ENCODE measurements around the gene SP2. TPM values are rescaled to one million over a fixed set of nuclear protein-coding genes. Genes with fewer than 3 reads are reported as not detected.
A peak's percentile ranks its signal among the peaks of the same experiment; 100 is the strongest.

The SP2 gene
- total RNA-seq, 4 donors from 2014 or later, result 5.1 to 12.6 (median 8.1) TPM

DNA sequence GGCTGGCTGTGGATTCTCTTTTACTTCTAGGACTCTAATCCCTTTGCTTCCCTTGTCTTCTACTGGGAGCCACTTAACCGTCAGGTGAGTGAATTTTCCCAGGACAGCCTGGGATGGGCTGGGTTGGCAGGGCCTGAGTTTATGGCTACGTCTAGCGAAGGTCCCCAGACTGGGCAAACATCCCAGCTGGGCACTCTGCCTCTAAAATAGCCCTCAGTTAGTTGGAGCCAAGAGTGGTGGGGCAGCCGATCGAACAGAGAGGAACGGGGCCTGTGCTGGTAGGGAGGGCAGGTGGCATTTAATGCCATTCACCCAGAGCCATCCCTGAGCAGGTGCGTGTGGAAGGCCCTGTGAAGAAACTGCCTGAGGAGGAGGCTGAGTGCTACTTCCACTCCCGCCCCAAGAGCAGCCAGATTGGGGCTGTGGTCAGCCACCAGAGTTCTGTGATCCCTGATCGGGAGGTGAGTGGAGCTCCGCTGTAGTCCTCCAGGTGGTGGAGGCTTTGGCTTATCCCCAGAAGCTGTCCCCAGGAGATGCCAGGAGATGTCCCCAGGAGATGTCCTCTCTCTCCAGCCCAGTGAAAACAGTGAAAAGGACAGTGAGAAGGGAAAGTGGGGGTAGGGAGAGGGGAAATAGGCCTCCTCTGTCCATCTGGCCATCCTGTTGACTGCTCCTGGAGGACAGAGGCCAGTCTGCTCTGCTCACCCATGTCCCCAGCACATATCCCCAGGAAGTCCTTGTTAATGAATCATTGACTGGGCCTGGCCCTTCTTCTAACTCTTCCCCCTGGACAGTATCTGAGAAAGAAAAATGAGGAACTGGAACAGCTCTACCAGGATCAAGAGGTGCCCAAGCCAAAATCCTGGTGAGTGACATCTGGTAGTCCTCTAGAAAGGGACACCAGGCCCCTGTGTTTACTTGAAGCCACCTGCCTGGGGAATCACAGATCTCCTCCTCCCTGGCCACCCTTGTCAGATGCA lies 49.8 kb downstream of the SP2 start:
- no peak overlapping the region for H3K4me3 ChIP-seq (ENCODE audit: low read depth, poor library complexity, severe bottlenecking)
- intact Hi-C loops (cut with DNase I; ENCODE audit: low total_unique reads), result loop anchor here (2.0 kb wide), 1 partner anchor 97 kb away; no protein-coding TSS in a partner anchor
- 89 to 91% methylated on average over 10 of the region's 10 CpGs for WGBS, 2 donors
- TF ChIP-seq, protein P1, sequence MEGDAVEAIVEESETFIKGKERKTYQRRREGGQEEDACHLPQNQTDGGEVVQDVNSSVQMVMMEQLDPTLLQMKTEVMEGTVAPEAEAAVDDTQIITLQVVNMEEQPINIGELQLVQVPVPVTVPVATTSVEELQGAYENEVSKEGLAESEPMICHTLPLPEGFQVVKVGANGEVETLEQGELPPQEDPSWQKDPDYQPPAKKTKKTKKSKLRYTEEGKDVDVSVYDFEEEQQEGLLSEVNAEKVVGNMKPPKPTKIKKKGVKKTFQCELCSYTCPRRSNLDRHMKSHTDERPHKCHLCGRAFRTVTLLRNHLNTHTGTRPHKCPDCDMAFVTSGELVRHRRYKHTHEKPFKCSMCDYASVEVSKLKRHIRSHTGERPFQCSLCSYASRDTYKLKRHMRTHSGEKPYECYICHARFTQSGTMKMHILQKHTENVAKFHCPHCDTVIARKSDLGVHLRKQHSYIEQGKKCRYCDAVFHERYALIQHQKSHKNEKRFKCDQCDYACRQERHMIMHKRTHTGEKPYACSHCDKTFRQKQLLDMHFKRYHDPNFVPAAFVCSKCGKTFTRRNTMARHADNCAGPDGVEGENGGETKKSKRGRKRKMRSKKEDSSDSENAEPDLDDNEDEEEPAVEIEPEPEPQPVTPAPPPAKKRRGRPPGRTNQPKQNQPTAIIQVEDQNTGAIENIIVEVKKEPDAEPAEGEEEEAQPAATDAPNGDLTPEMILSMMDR (IDR thresholded peaks at IDR 0.05), result no peak
- TF ChIP-seq POLR2A (IDR thresholded peaks at IDR 0.05), result no peak
- no peak for DNase-seq (ENCODE audit: low spot score in 2 of 2)

DNA sequence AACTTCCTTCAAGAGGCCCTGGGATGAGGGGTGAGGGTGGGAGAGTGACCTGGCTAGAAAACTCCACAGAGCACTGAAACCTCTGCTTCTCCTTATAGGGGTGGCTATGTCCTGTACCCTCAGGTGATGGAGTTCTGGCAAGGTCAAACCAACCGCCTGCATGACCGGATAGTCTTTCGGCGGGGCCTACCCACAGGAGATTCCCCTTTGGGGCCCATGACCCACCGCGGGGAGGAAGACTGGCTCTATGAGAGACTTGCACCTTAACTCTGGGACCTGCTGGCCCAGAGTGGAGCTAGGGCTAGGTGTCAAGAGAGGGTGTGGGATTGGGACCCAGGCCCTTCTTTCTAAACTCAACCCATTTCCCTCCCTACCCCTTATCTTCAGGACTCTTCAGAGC lies 50.5 kb downstream of the SP2 start:
- H3K4me3 ChIP-seq (ENCODE audit: low read depth, poor library complexity, severe bottlenecking), result no peak overlapping the region
- DNase-seq (ENCODE audit: low spot score in 2 of 2), result no peak
- intact Hi-C loops (cut with DNase I; ENCODE audit: low total_unique reads), result loop anchor here (2.0 kb wide), 1 partner anchor 98 kb away; no protein-coding TSS in a partner anchor
- TF ChIP-seq, protein P1 (IDR thresholded peaks at IDR 0.05), result no peak
- TF ChIP-seq POLR2A (IDR thresholded peaks at IDR 0.05), result no peak
- 78 to 88% methylated on average over 2 to 6 of the region's 6 CpGs for WGBS, 2 donors

DNA sequence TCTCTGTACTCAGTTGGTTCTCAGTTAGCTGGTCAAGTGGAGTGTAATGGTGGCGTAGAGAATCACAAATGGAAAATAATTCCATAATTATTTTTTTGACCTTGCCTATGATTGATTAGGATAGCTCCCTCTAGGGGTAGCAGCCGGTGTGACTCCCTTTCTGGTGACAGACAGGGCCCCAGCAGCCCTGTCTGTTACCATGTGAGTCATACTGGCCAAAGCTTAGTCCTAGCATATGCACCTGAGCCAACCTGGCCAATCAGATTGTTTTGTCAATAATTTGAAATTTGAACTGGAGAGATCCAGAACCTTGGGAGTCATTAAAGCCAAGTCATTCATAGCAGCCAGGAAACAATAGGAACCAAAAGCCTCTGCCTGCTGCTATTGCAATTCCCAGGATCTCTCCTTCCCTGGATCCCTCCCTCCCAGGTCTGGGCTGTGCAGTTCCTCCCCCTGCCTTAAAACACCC lies 50.9 kb downstream of the SP2 start:
- peak; percentile 66 to 92 for DNase-seq (ENCODE audit: low spot score in 2 of 2)
- no peak overlapping the region for H3K4me3 ChIP-seq (ENCODE audit: low read depth, poor library complexity, severe bottlenecking)
- TF ChIP-seq, protein P1 (IDR thresholded peaks at IDR 0.05), result peak in 1 of 3 donors; percentile 49
- TF ChIP-seq POLR2A (IDR thresholded peaks at IDR 0.05), result no peak
- intact Hi-C loops (cut with DNase I; ENCODE audit: low total_unique reads), result loop anchor here (2.0 kb wide), 1 partner anchor 98 kb away; no protein-coding TSS in a partner anchor
- WGBS, 2 donors, result 9% methylated on average over 2 of the region's 2 CpGs

DNA sequence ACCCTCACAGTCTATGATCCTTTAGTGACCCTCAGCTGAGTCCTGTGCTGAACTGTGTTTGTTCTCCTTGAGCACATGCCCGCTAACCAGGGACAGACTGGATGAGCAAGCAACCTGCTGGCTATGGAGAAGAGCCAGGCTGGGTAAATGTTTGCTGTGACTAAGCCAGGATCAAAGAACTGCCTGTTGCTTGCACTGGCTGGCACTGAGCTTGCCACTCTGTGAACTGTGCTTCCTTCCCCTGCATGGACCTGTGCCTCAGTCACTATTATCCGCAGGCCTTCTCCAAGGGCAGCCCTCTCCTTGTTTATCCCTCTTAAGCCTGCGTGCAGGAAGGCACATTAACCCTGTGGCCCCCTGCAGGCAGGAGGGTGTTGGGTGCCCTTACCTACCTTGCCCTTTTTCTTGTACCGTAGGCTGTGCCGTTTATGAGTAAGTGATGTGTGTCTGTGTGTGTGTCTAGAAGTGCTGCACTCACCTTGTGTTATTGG lies 52.7 kb downstream of the SP2 start:
- intact Hi-C loops (cut with DNase I; ENCODE audit: low total_unique reads), result no loop called here
- H3K4me3 ChIP-seq (ENCODE audit: low read depth, poor library complexity, severe bottlenecking), result no peak overlapping the region
- no peak for DNase-seq (ENCODE audit: low spot score in 2 of 2)
- TF ChIP-seq POLR2A (IDR thresholded peaks at IDR 0.05), result no peak
- 29 to 40% methylated on average over 5 of the region's 5 CpGs for WGBS, 2 donors

DNA sequence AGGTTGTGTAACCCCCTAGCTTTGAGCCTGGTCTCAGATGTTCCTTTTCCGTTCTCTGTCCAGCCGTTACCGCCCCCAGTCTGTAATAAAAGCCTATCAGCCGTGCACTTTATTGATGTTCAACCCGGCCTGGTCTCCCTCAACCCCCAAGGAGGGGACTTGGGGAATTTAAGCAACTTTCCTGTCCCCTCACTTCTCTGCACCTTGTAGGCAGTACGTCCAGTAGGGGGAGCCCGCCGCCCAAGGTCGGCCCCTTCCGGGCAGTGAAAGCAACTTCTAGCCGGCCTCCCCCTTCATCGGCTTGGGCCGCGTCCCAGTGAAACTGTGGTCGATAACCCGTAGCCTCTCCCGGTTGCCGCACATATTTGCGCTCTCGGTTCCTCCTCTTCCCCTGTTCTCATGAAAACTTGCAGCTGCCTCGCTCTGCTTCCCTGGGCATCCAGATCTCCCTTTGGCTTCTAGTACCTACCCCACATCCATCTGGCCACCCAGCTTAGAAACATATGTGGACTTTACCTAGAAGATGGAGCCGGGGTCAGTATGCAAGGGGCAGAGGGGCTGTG lies 53.2 kb downstream of the SP2 start:
- H3K4me3 ChIP-seq (ENCODE audit: low read depth, poor library complexity, severe bottlenecking), result no peak overlapping the region
- peak; percentile 77 to 97 for DNase-seq (ENCODE audit: low spot score in 2 of 2)
- WGBS, 2 donors, result 4% methylated on average over 22 of the region's 22 CpGs
- intact Hi-C loops (cut with DNase I; ENCODE audit: low total_unique reads), result no loop called here
- no peak for TF ChIP-seq POLR2A (IDR thresholded peaks at IDR 0.05)
- TF ChIP-seq, protein P1 (IDR thresholded peaks at IDR 0.05), result peak in 1 of 3 donors; percentile 61

DNA sequence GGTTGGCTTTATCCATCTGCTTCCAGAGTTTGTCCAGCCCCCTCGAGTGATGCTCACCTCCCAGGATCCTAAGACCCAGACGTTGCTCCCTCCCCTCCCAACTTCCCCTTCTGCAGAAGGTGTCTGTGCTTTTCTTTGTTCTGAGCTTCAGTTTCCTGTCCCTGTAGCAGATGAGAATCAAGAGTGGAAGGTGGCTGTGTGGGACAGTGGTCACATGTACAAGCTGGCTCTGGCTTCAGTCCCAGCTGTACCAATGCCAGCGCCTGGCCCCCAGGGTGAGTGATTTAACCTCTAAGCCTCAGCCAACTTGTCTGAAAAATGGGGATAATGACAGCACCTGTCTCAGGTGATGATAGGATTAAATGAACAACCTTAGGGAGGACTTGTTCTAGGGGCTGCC lies 53.9 kb downstream of the SP2 start:
- 58 to 73% methylated on average over 3 of the region's 3 CpGs for WGBS, 2 donors
- DNase-seq (ENCODE audit: low spot score in 2 of 2), result no peak
- H3K4me3 ChIP-seq (ENCODE audit: low read depth, poor library complexity, severe bottlenecking), result no peak overlapping the region
- TF ChIP-seq POLR2A (IDR thresholded peaks at IDR 0.05), result no peak
- TF ChIP-seq, protein P1 (IDR thresholded peaks at IDR 0.05), result no peak
- intact Hi-C loops (cut with DNase I; ENCODE audit: low total_unique reads), result no loop called here
